ENCODE measurements around the gene SLC25A27. TPM values are rescaled to one million over a fixed set of nuclear protein-coding genes. Genes with fewer than 3 reads are reported as not detected.
"Not testable (repeated sequence)": the region's sequence is repeated elsewhere in the genome, so short reads cannot be mapped to it uniquely, and the experiment has no call there.

Gene SLC25A27
- total and polyA plus RNA-seq, 2 donors (not counting 1 experiment from before 2014, with no cell fraction given), result 0.75 to 3.8 TPM

DNA sequence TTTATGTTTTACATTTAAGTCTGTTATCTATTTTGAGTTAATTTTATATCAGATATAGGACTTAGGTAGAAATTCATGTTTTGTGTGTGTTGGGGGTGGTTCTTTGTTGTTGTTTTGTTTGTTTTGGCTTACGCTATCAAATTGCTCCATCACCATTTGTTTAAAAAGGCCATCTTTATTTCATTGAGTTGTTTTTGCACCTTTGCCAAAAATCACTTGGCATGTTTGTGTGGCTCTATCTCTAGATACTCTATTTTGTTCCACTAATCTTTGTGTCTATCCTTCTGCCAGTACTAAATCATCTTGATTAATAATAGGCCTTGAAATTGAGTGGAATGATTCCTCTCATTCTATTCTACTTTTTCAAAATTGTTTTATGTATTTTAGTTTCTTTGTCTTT, 7.5 kb upstream of the SLC25A27 start:
- DNase-seq, result no peak
- POLR2A ChIA-PET, result no interaction called here
- no peak overlapping the region for H2AFZ ChIP-seq (ENCODE audit: insufficient read depth, low read depth, low read length, poor library complexity, severe bottlenecking)
- Mint-ChIP-seq H3K4me1 (no peaks in the 10 kb centered on the region), H3K27ac (no peak overlapping the region), H3K9me3 (ENCODE audit: insufficient read depth) (peaks cover 2% of the 10 kb centered on the region), H3K27me3 (peaks cover 15% of the 10 kb centered on the region), H3K4me3 (no peak overlapping the region)
- H3K4me1 ChIP-seq (ENCODE audit: control insufficient read depth in 2 of 2, insufficient read depth in 2 of 2, low read length in 2 of 2), result no peaks in the 10 kb centered on the region
- TF ChIP-seq, protein P1, sequence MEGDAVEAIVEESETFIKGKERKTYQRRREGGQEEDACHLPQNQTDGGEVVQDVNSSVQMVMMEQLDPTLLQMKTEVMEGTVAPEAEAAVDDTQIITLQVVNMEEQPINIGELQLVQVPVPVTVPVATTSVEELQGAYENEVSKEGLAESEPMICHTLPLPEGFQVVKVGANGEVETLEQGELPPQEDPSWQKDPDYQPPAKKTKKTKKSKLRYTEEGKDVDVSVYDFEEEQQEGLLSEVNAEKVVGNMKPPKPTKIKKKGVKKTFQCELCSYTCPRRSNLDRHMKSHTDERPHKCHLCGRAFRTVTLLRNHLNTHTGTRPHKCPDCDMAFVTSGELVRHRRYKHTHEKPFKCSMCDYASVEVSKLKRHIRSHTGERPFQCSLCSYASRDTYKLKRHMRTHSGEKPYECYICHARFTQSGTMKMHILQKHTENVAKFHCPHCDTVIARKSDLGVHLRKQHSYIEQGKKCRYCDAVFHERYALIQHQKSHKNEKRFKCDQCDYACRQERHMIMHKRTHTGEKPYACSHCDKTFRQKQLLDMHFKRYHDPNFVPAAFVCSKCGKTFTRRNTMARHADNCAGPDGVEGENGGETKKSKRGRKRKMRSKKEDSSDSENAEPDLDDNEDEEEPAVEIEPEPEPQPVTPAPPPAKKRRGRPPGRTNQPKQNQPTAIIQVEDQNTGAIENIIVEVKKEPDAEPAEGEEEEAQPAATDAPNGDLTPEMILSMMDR (IDR thresholded peaks at IDR 0.05), result no peak
- TF ChIP-seq EZH2 (IDR thresholded peaks at IDR 0.05; ENCODE audit: borderline replicate concordance, insufficient read depth, low read depth, low read length, poor library complexity, severe bottlenecking), result no peak
- no CpG with 5 or more reads among the region's 1 CpG for WGBS (ENCODE audit: insufficient coverage)
- H3K36me3 ChIP-seq (replicated peaks in 1 of 2; ENCODE audit: control extremely low read depth in 1 of 2, control insufficient read depth in 1 of 2, extremely low read depth in 1 of 2, insufficient read depth in 2 of 2, low read length in 1 of 2), result no peaks in the 10 kb centered on the region
- H3K9ac ChIP-seq (ENCODE audit: low read length), result no peak overlapping the region
- no peak overlapping the region for H3K27ac ChIP-seq (ENCODE audit: low read length in 2 of 2)
- CTCF ChIA-PET, result no interaction called here
- no peak overlapping the region for H3K4me3 ChIP-seq (ENCODE audit: control extremely low read depth in 1 of 5, extremely low read depth in 1 of 5, insufficient read depth in 1 of 5, low read depth in 2 of 5, low read length in 4 of 5)
- ATAC-seq (ENCODE audit: low read depth), result no peak
- H3K9me3 ChIP-seq (ENCODE audit: control extremely low read depth in 1 of 3, control insufficient read depth in 2 of 3, insufficient read depth in 1 of 3, low read length in 2 of 3), result no peaks in the 10 kb centered on the region
- intact Hi-C loops (cut with micrococcal nuclease), result no loop called here
- H4K20me1 ChIP-seq (ENCODE audit: control insufficient read depth, insufficient read depth, low read length, poor library complexity, severe bottlenecking), result no peaks in the 10 kb centered on the region
- H3K4me2 ChIP-seq (replicated peaks; ENCODE audit: low read depth, low read length, poor library complexity, severe bottlenecking), result no peak overlapping the region
- H3K79me2 ChIP-seq (ENCODE audit: control insufficient read depth, insufficient read depth, low read length), result no peaks in the 10 kb centered on the region
- H3K27me3 ChIP-seq (replicated peaks in 1 of 4; ENCODE audit: control extremely low read depth in 1 of 4, control insufficient read depth in 3 of 4, insufficient read depth in 4 of 4, low read length in 3 of 4), result peaks cover 0 to 6% (median 0%) of the 10 kb centered on the region in 4 experiments

DNA sequence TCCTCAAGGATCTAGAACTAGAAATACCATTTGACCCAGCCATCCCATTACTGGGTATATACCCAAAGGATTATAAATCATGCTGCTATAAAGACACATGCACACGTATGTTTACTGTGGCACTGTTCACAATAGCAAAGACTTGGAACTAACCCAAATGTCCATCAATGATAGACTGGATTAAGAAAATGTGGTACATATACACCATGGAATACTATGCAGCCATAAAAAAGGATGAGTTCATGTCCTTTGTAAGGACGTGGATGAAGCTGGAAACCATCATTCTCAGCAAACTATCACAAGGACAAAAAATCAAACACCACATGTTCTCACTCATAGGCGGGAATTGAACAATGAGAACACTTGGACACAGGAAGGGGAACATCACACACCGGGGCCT, 4.7 kb upstream of the SLC25A27 start:
- H3K4me3 Mint-ChIP-seq; POLR2A ChIA-PET; intact Hi-C loops (cut with micrococcal nuclease); H3K79me2 ChIP-seq (ENCODE audit: control insufficient read depth, insufficient read depth, low read length); H3K4me3 ChIP-seq (ENCODE audit: control extremely low read depth in 1 of 5, extremely low read depth in 1 of 5, insufficient read depth in 1 of 5, low read depth in 2 of 5, low read length in 4 of 5); DNase-seq; H4K20me1 ChIP-seq (ENCODE audit: control insufficient read depth, insufficient read depth, low read length, poor library complexity, severe bottlenecking); H3K4me2 ChIP-seq (replicated peaks; ENCODE audit: low read depth, low read length, poor library complexity, severe bottlenecking); CTCF ChIA-PET; H3K9me3 Mint-ChIP-seq (ENCODE audit: insufficient read depth); H3K36me3 ChIP-seq (replicated peaks in 1 of 2; ENCODE audit: control extremely low read depth in 1 of 2, control insufficient read depth in 1 of 2, extremely low read depth in 1 of 2, insufficient read depth in 2 of 2, low read length in 1 of 2); H3K27ac ChIP-seq (ENCODE audit: low read length in 2 of 2); H3K27ac Mint-ChIP-seq; H3K9me3 ChIP-seq (ENCODE audit: control extremely low read depth in 1 of 3, control insufficient read depth in 2 of 3, insufficient read depth in 1 of 3, low read length in 2 of 3); ATAC-seq (ENCODE audit: low read depth); H3K9ac ChIP-seq (ENCODE audit: low read length); H3K4me1 ChIP-seq (ENCODE audit: control insufficient read depth in 2 of 2, insufficient read depth in 2 of 2, low read length in 2 of 2); H2AFZ ChIP-seq (ENCODE audit: insufficient read depth, low read depth, low read length, poor library complexity, severe bottlenecking): not testable (repeated sequence)
- peaks cover 0 to 15% (median 8%) of the 10 kb centered on the region in 4 experiments for H3K27me3 ChIP-seq (replicated peaks in 1 of 4; ENCODE audit: control extremely low read depth in 1 of 4, control insufficient read depth in 3 of 4, insufficient read depth in 4 of 4, low read length in 3 of 4)
- Mint-ChIP-seq H3K27me3 (peaks cover 32% of the 10 kb centered on the region), H3K4me1 (peaks cover 11% of the 10 kb centered on the region)
- no CpG with 5 or more reads among the region's 4 CpGs for WGBS (ENCODE audit: insufficient coverage)
